ENCODE measurements around the gene KCNIP4. TPM values are rescaled to one million over a fixed set of nuclear protein-coding genes. Genes with fewer than 3 reads are reported as not detected.

The KCNIP4 gene
- total RNA-seq, 3 donors from 2014 or later, result 0.96 to 11.3 (median 2.4) TPM

DNA sequence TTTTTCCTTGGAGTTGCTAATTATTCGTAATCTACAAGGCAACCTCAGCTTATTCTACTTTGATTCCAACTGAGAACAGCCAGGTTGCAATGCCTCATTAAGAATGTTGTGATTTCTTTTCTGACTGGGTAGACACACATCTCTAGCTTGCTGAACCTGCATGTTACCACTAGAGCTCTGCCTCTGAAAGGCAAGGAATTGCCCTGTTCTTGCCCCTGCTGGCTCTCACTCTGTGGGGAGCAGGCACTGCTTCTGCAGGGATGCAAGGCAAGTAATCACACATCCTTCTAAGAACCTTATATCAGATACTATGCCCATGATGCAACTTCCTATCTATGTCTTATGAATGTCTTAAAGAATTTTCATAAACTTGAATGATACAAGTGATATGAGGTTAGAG, 745.2 kb downstream of the KCNIP4 start:
- no peaks in the 10 kb centered on the region for H3K4me1 ChIP-seq (ENCODE audit: low read depth)
- no peaks in the 10 kb centered on the region for H3K9me3 ChIP-seq
- no peaks in the 10 kb centered on the region for H3K36me3 ChIP-seq (ENCODE audit: low read depth)
- no peak for TF ChIP-seq CTCF (IDR thresholded peaks at IDR 0.05)
- no peak overlapping the region for H3K4me3 ChIP-seq
- intact Hi-C loops (cut with DNase I, micrococcal nuclease), result no loop called here
- DNase-seq (no peak), ATAC-seq (no peak)

- no peak for TF ChIP-seq CTCF (IDR thresholded peaks at IDR 0.05)
- no peaks in the 10 kb centered on the region for H3K9me3 ChIP-seq
- H3K36me3 ChIP-seq (ENCODE audit: low read depth), result no peaks in the 10 kb centered on the region
- H3K4me1 ChIP-seq (ENCODE audit: low read depth), result no peaks in the 10 kb centered on the region
- no peak for ATAC-seq
- H3K4me3 ChIP-seq, result no peak overlapping the region
- DNase-seq, result no peak
- intact Hi-C loops (cut with DNase I, micrococcal nuclease), result no loop called here
These were observed 745.6 kb downstream of the KCNIP4 start for GRCh38 chr4:21202959-21203358.

DNA sequence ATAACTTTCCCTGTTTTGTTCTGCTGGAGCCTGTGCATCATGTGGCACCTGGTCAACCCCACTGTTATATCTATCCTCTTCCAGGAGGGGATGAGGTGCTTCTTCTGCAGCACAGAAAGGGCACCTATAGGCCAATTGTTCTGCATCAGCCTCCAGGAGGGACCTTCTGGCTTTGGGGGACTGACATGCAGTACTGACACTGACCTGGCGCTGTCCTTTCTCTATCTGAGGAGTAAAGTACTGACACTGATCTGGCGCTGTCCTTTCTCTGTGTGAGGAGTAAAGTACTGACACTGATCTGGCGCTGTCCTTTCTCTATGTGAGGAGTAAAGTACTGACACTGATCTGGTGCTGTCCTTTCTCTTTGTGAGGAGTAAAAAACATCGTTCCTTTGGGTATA, 749.9 kb downstream of the KCNIP4 start:
- ATAC-seq, result no peak
- no peak for DNase-seq
- Histone ChIP-seq H3K4me3 (no peak overlapping the region), H3K9me3 (no peaks in the 10 kb centered on the region), H3K4me1 (ENCODE audit: low read depth) (no peaks in the 10 kb centered on the region), H3K36me3 (ENCODE audit: low read depth) (no peaks in the 10 kb centered on the region)
- intact Hi-C loops (cut with DNase I, micrococcal nuclease), result no loop called here
- TF ChIP-seq CTCF (IDR thresholded peaks at IDR 0.05), result no peak

DNA sequence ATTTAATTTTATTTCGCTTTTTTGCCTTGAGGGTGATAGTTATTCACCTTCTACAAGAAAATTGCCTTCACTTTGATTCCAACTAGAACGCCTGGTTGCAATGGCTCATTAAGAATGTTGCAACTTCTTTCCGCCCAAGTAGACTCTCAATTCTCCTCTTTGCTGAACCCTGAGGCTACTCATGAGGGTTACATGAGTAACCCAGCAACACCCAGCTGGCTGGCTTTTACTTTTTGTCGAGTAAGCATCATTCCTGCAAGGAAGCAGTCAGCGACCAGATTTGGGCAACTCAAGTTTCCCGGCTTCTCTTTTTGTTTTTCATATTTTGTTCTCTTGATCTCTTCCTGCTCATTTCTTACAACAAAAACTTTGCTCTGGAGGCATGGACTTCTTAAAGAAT, 752.9 kb downstream of the KCNIP4 start:
- Histone ChIP-seq H3K9me3 (no peaks in the 10 kb centered on the region), H3K4me3 (no peak overlapping the region), H3K36me3 (ENCODE audit: low read depth) (no peaks in the 10 kb centered on the region), H3K4me1 (ENCODE audit: low read depth) (no peaks in the 10 kb centered on the region)
- DNase-seq, result no peak
- no peak for ATAC-seq
- no peak for TF ChIP-seq CTCF (IDR thresholded peaks at IDR 0.05)
- intact Hi-C loops (cut with DNase I, micrococcal nuclease), result no loop called here

- Histone ChIP-seq H3K4me3 (no peak overlapping the region), H3K9me3 (no peaks in the 10 kb centered on the region), H3K4me1 (ENCODE audit: low read depth) (no peaks in the 10 kb centered on the region), H3K36me3 (ENCODE audit: low read depth) (no peaks in the 10 kb centered on the region)
- intact Hi-C loops (cut with DNase I, micrococcal nuclease), result no loop called here
- DNase-seq (no peak), ATAC-seq (no peak)
- TF ChIP-seq CTCF (IDR thresholded peaks at IDR 0.05), result no peak
These were observed 756.2 kb downstream of the KCNIP4 start for GRCh38 chr4:21192367-21192766.

- intact Hi-C loops (cut with DNase I, micrococcal nuclease), result no loop called here
- no peak for DNase-seq
- no peaks in the 10 kb centered on the region for H3K36me3 ChIP-seq (ENCODE audit: low read depth)
- ATAC-seq, result no peak
- TF ChIP-seq CTCF (IDR thresholded peaks at IDR 0.05), result no peak
- H3K9me3 ChIP-seq, result no peaks in the 10 kb centered on the region
- H3K4me1 ChIP-seq (ENCODE audit: low read depth), result no peaks in the 10 kb centered on the region
- no peak overlapping the region for H3K4me3 ChIP-seq
These were observed 757.3 kb downstream of the KCNIP4 start for GRCh38 chr4:21191317-21191716.
